H54 (cell line): ENCODE measurements around the gene CCDC28B.

Experiments used
- DNase-seq: peaks from one replicate; pipeline ENCODE4 v3.0.0; 2011; ENCODE audit warnings: low spot score, mixed read lengths; ENCODE audit not compliant: insufficient read length
- FAIRE-seq: peaks from 3 replicates; lab custom pipeline; 2011; peaks lifted over from hg19 to GRCh38; lab: Jason Lieb, UNC
- POLR2A ChIP-seq: IDR thresholded peaks from 2 replicates; pipeline ENCODE4 v1.6.1; 2011; ENCODE audit warnings: low read depth, mild to moderate bottlenecking, low read length

Gene CCDC28B

GRCh38 chr1:32181563-32181962 is 18.8 kb upstream of the CCDC28B start:
- DNase-seq (no peak), FAIRE-seq (no peak)
- no peak for TF ChIP-seq POLR2A

GRCh38 chr1:32182060-32182459 is 18.3 kb upstream of the CCDC28B start:
- no peak for FAIRE-seq
- no peak for TF ChIP-seq POLR2A

GRCh38 chr1:32184650-32185049 is 15.7 kb upstream of the CCDC28B start:
- FAIRE-seq: no peak
- no peak for TF ChIP-seq POLR2A
- no peak for DNase-seq

More at GRCh38 chr1:32182060-32182459, 18.3 kb upstream of the CCDC28B start:
- no peak for DNase-seq

GRCh38 chr1:32186077-32186476 is 14.3 kb upstream of the CCDC28B start:
- DNase-seq (no peak), FAIRE-seq (no peak)
- no peak for TF ChIP-seq POLR2A

- DNase-seq (no peak), FAIRE-seq (no peak)
- TF ChIP-seq POLR2A: no peak
Observed at GRCh38 chr1:32186491-32186890, 13.9 kb upstream of the CCDC28B start.

GRCh38 chr1:32187850-32188249 is 12.5 kb upstream of the CCDC28B start:
- TF ChIP-seq POLR2A: no peak
- no peak for DNase-seq
- no peak for FAIRE-seq

- DNase-seq (no peak), FAIRE-seq (no peak)
- TF ChIP-seq POLR2A: no peak
Observed at GRCh38 chr1:32192220-32192948, 8.0 kb upstream of the CCDC28B start.

GRCh38 chr1:32194984-32195383 is 5.4 kb upstream of the CCDC28B start:
- no peak for TF ChIP-seq POLR2A
- DNase-seq (no peak), FAIRE-seq (no peak)

- DNase-seq: no peak
- no peak for FAIRE-seq
- TF ChIP-seq POLR2A: no peak
Observed at GRCh38 chr1:32195531-32195930, 4.9 kb upstream of the CCDC28B start.

- FAIRE-seq (no peak), DNase-seq (no peak)
- no peak for TF ChIP-seq POLR2A
Observed at GRCh38 chr1:32195972-32196823, 4.2 kb upstream of the CCDC28B start.

GRCh38 chr1:32197074-32197473 is 3.3 kb upstream of the CCDC28B start:
- FAIRE-seq (no peak), DNase-seq (no peak)
- TF ChIP-seq POLR2A: no peak

- no peak for TF ChIP-seq POLR2A
- FAIRE-seq (no peak), DNase-seq (no peak)
Observed at GRCh38 chr1:32197837-32198236, 2.6 kb upstream of the CCDC28B start.

GRCh38 chr1:32198237-32199042 is 2.0 kb upstream of the CCDC28B start:
- no peak for FAIRE-seq
- no peak for TF ChIP-seq POLR2A
- DNase-seq: no peak

GRCh38 chr1:32199043-32199716 is 1.2 kb upstream of the CCDC28B start:
- DNase-seq (no peak), FAIRE-seq (no peak)
- TF ChIP-seq POLR2A: no peak
